Mammary epithelial cell (primary cell): ENCODE results near the gene CD151.

Source experiments
- CTCF ChIP-seq, 2 donors: IDR thresholded peaks in 1 of 2; conservative IDR thresholded peaks in 1 of 2; 2 replicates each; pipeline ENCODE4 v1.5.1; 2011 to 2012; ENCODE audit warnings: inconsistent platforms in 2 of 2, low read length in 2 of 2, mild to moderate bottlenecking in 2 of 2, control low read depth in 1 of 2, low read depth in 1 of 2; ENCODE audit not compliant: insufficient read depth in 1 of 2; ENCODE audit errors: extremely low read depth in 1 of 2
- EZH2 ChIP-seq: IDR thresholded peaks from 2 replicates; pipeline ENCODE4 v1.6.1; 2012; ENCODE audit warnings: low read length, inconsistent platforms, borderline replicate concordance

- TF ChIP-seq CTCF (conservative IDR thresholded peaks at IDR 0.05 in 1 of 2, IDR thresholded peaks at IDR 0.05 in 1 of 2; ENCODE audit: extremely low read depth in 1 of 2, insufficient read depth in 1 of 2, low read depth in 1 of 2, low read length in 2 of 2), result no peak
- no peak for TF ChIP-seq EZH2
These were observed 29.9 kb downstream of the CD151 start for GRCh38 chr11:862696-863022.
